IMR-90 (cell line): ENCODE measurements around the gene RGS10.

Experiments used
- POLR2A ChIP-seq: IDR thresholded peaks from 2 replicates; pipeline ENCODE4 v1.6.1; 2012; ENCODE audit warnings: mild to moderate bottlenecking, low read depth, low read length
- RFX5 ChIP-seq: IDR thresholded peaks from 2 replicates; pipeline ENCODE4 v1.8.0; 2012; ENCODE audit warnings: low read depth, mild to moderate bottlenecking, low read length, moderate library complexity
- TF ChIP-seq, protein P1 (sequence below): conservative IDR thresholded peaks from 2 replicates; pipeline ENCODE4 v1.5.1; 2012; ENCODE audit warnings: mild to moderate bottlenecking, low read depth, low read length, improper control_type of control experiment
- TF ChIP-seq, protein P2 (sequence below): fragments of 150-350 bp; IDR thresholded peaks from 2 replicates; pipeline ENCODE4 v1.6.1; 2017; ENCODE audit warnings: mild to moderate bottlenecking, antibody characterized with exemption, low read length, low read depth

DNA sequence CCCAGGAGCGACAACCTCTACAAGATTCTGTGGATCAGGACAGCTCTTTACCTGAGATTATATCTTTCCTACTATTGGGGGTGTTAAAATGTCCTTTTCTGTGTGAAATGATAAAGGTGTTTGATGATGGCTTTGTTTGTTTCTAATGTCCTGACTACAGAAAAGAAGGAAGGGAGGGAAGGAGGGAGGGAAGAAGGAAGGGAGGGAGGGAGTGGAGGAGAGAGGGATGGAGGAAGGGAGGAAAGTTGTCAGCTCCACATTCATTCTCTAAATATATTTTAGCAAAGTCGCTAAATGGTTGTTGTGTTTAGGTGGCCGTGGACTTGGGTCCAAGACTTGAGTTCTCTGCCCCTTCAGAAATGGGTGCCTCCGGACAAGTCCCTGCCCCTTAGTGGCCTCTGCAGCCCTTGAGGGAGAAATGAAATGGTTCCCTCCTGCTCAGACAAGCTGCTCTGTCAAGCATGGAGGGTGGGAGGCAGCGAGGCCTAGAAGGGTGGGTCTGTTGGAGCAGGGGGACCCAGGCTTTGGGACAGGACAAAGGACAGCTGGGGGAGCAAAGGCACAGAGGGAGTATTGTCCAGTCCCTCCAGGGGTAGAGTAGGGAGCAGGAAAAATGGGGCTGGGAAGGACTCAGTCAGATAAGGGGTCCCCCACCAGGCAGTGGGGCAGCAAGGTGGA, 4.4 kb downstream of the RGS10 start:
- TF ChIP-seq, protein P1, sequence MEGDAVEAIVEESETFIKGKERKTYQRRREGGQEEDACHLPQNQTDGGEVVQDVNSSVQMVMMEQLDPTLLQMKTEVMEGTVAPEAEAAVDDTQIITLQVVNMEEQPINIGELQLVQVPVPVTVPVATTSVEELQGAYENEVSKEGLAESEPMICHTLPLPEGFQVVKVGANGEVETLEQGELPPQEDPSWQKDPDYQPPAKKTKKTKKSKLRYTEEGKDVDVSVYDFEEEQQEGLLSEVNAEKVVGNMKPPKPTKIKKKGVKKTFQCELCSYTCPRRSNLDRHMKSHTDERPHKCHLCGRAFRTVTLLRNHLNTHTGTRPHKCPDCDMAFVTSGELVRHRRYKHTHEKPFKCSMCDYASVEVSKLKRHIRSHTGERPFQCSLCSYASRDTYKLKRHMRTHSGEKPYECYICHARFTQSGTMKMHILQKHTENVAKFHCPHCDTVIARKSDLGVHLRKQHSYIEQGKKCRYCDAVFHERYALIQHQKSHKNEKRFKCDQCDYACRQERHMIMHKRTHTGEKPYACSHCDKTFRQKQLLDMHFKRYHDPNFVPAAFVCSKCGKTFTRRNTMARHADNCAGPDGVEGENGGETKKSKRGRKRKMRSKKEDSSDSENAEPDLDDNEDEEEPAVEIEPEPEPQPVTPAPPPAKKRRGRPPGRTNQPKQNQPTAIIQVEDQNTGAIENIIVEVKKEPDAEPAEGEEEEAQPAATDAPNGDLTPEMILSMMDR, result no peak
- TF ChIP-seq, protein P2, sequence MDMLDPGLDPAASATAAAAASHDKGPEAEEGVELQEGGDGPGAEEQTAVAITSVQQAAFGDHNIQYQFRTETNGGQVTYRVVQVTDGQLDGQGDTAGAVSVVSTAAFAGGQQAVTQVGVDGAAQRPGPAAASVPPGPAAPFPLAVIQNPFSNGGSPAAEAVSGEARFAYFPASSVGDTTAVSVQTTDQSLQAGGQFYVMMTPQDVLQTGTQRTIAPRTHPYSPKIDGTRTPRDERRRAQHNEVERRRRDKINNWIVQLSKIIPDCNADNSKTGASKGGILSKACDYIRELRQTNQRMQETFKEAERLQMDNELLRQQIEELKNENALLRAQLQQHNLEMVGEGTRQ, result no peak
- TF ChIP-seq POLR2A, result no peak
- TF ChIP-seq RFX5, result no peak
